B cell (primary cell): ENCODE data around the gene SLCO2B1. TPM values are rescaled to one million over a fixed set of nuclear protein-coding genes. Genes with fewer than 3 reads are reported as not detected.
A peak's percentile ranks its signal among the peaks of the same experiment; 100 is the strongest.

Source experiments
- ATAC-seq: fragments of 200-7000 bp; cut with Tn5 transposase; one replicate; pipeline ENCODE4 v1.10.0; 2021; ENCODE audit warnings: low read depth, mild to moderate bottlenecking, moderate number of reproducible peaks, moderate library complexity
- CTCF ChIA-PET: fragments of 350-600 bp; sonication (Branson Sonifier 250); formaldehyde crosslinking; loops from one replicate; lab custom pipeline; 2021; ENCODE audit warnings: antibody characterized with exemption, inconsistent platforms; lab: Charles Lee
- POLR2A ChIA-PET: fragments of 350-600 bp; sonication (Branson Sonifier 250); formaldehyde crosslinking; loops from one replicate; lab custom pipeline; 2021; ENCODE audit warnings: antibody characterized with exemption; lab: Charles Lee
- DNase-seq: peaks from one replicate; pipeline ENCODE4 v3.0.0; 2013
- H2AFZ ChIP-seq: 2 replicates; pipeline ENCODE4 v1.6.1; 2012; ENCODE audit warnings: mild to moderate bottlenecking, low read depth, low read length; ENCODE audit not compliant: insufficient read depth, poor library complexity, severe bottlenecking
- H3K27ac ChIP-seq, 2 donors: 1 replicate in 1 of 2; 2 replicates in 1 of 2; pipeline ENCODE4 v1.5.1; 2012 to 2013; ENCODE audit warnings: low read length in 2 of 2, mild to moderate bottlenecking in 2 of 2, moderate library complexity in 1 of 2
- H3K27me3 ChIP-seq, 4 experiments: fragments of 200-600 bp in 1 of 4; sonication (generic) in 1 of 4; replicated peaks in 1 of 4; 1 replicate in 2 of 4; 2 replicates in 2 of 4; pipeline versions ENCODE4 v1.6.1 to v1.7.0; 2013 to 2016; ENCODE audit warnings: low read length in 3 of 4, mild to moderate bottlenecking in 2 of 4, mixed read lengths in 1 of 4, moderate library complexity in 1 of 4; ENCODE audit not compliant: insufficient read depth in 4 of 4, control insufficient read depth in 3 of 4; ENCODE audit errors: control extremely low read depth in 1 of 4
- H3K36me3 ChIP-seq, 2 experiments: replicated peaks in 1 of 2; 1 replicate in 1 of 2; 2 replicates in 1 of 2; pipeline versions ENCODE4 v1.6.1 to v1.7.1; 2013; ENCODE audit warnings: low read length in 1 of 2; ENCODE audit not compliant: insufficient read depth in 2 of 2, control insufficient read depth in 1 of 2; ENCODE audit errors: control extremely low read depth in 1 of 2, extremely low read depth in 1 of 2
- H3K4me1 ChIP-seq, 2 donors: fragments of 200-600 bp in 1 of 2; sonication (generic) in 1 of 2; 1 replicate in 1 of 2; 2 replicates in 1 of 2; pipeline versions ENCODE4 v1.5.1 to v1.6.1; 2013 to 2017; ENCODE audit warnings: low read length in 2 of 2; ENCODE audit not compliant: control insufficient read depth in 2 of 2, insufficient read depth in 2 of 2
- H3K4me2 ChIP-seq: replicated peaks from 2 replicates; pipeline ENCODE3; 2012; ENCODE audit warnings: mild to moderate bottlenecking, low read depth, low read length; ENCODE audit not compliant: poor library complexity, severe bottlenecking
- H3K4me3 ChIP-seq, 5 experiments: fragments of 200-600 bp in 1 of 5; sonication (generic) in 1 of 5; 1 replicate in 3 of 5; 2 replicates in 2 of 5; pipeline versions ENCODE4 v1.5.1 to v1.7.0; 2011 to 2016; ENCODE audit warnings: low read length in 4 of 5, mild to moderate bottlenecking in 4 of 5, low read depth in 2 of 5, control low read depth in 1 of 5, moderate library complexity in 1 of 5; ENCODE audit not compliant: insufficient read depth in 1 of 5; ENCODE audit errors: control extremely low read depth in 1 of 5, extremely low read depth in 1 of 5
- H3K79me2 ChIP-seq: fragments of 200-600 bp; sonication (generic); one replicate; pipeline ENCODE4 v1.6.0; 2016; ENCODE audit warnings: low read length; ENCODE audit not compliant: control insufficient read depth, insufficient read depth
- H3K9ac ChIP-seq: fragments of 200-600 bp; sonication (generic); 2 replicates; pipeline ENCODE4 v1.6.1; 2017; ENCODE audit warnings: mild to moderate bottlenecking, low read length, moderate library complexity
- H3K9me3 ChIP-seq, 3 donors: one replicate each; pipeline versions ENCODE4 v1.6.1 to v1.7.1; 2013; ENCODE audit warnings: low read length in 2 of 3; ENCODE audit not compliant: control insufficient read depth in 2 of 3, insufficient read depth in 1 of 3; ENCODE audit errors: control extremely low read depth in 1 of 3
- H4K20me1 ChIP-seq: 2 replicates; pipeline ENCODE4 v1.6.0; 2012; ENCODE audit warnings: mild to moderate bottlenecking, low read length; ENCODE audit not compliant: insufficient read depth, control insufficient read depth, poor library complexity, severe bottlenecking
- H3K27ac Mint-ChIP-seq: one replicate; pipeline ENCODE4 v1.8.0; 2021; ENCODE audit warnings: mixed read lengths
- H3K27me3 Mint-ChIP-seq: one replicate; pipeline ENCODE4 v1.8.0; 2021; ENCODE audit warnings: mixed read lengths
- H3K4me1 Mint-ChIP-seq: one replicate; pipeline ENCODE4 v1.8.0; 2021; ENCODE audit warnings: mixed read lengths
- H3K4me3 Mint-ChIP-seq: one replicate; pipeline ENCODE4 v1.8.0; 2021; ENCODE audit warnings: mixed read lengths
- H3K9me3 Mint-ChIP-seq: one replicate; pipeline ENCODE4 v1.8.0; 2022; ENCODE audit warnings: mixed read lengths; ENCODE audit not compliant: insufficient read depth
- CTCF ChIP-seq: fragments of 200-600 bp; IDR thresholded peaks from one replicate; pipeline ENCODE4 v1.8.0; 2022; ENCODE audit warnings: antibody characterized with exemption, mild to moderate bottlenecking
- EZH2 ChIP-seq: IDR thresholded peaks from 2 replicates; pipeline ENCODE4 v1.6.1; 2012; ENCODE audit warnings: borderline replicate concordance, low read depth, mild to moderate bottlenecking, moderate library complexity, low read length; ENCODE audit not compliant: insufficient read depth, poor library complexity, severe bottlenecking
- WGBS: methylation state at CpG from one replicate; pipeline ENCODE4 v1.1.5; 2013; ENCODE audit warnings: missing lambda C conversion rate; ENCODE audit not compliant: insufficient coverage; 5-methylcytosine and 5-hydroxymethylcytosine counted together
- intact Hi-C: fragments of 100-400 bp; cut with micrococcal nuclease; formaldehyde crosslinking; loops from one replicate; pipeline ENCODE4 v1.10.0; 2022
- polyA plus RNA-seq: library from polyadenylated mRNA; depleted of rRNA; stranded (reverse); fragments of >200 nt; gene quantifications from 2 replicates; pipeline ENCODE4 v1.2.3, GENCODE V29; 2012
- total RNA-seq, 2 donors: library from RNA; stranded (reverse); fragments of 120-200 nt in 1 of 2; gene quantifications; 1 replicate in 1 of 2; 2 replicates in 1 of 2; pipeline versions ENCODE4 v1.2.3 to v1.2.4, GENCODE V29; 2013 to 2022

The SLCO2B1 gene
- total and polyA plus RNA-seq, 2 donors (not counting 1 experiment from before 2014, with no cell fraction given) = 1.2 TPM; not detected in 1

- H3K4me1 ChIP-seq = peaks cover 12 to 15% of the 10 kb centered on the region in 2 donors
- peaks cover 62% of the 10 kb centered on the region for H3K27me3 Mint-ChIP-seq
- H3K9me3 Mint-ChIP-seq = no peaks in the 10 kb centered on the region
- ChIA-PET POLR2A (interaction anchor here (0.9 kb wide), 1 partner anchor 21 kb away, joined by 3 read pairs; no protein-coding TSS in a partner anchor), CTCF (interaction anchor here (0.6 to 4.9 kb wide), 19 partner anchors 11 to 1599 kb away, joined by 3 to 60 read pairs (median 4); no protein-coding TSS in a partner anchor)
- TF ChIP-seq CTCF (peak; percentile 38), EZH2 (no peak)
- H3K4me3 ChIP-seq = peak overlapping the region in 3 of 5 experiments; percentile 46 to 60 (median 52)
- no peaks in the 10 kb centered on the region for H3K9me3 ChIP-seq
- ATAC-seq (no peak), DNase-seq (no peak)
- peak overlapping the region; percentile 70 for H2AFZ ChIP-seq
- intact Hi-C loops = loop anchor here (1.0 to 2.0 kb wide), 2 partner anchors 102 to 313 kb away; no protein-coding TSS in a partner anchor
- no peaks in the 10 kb centered on the region for H3K79me2 ChIP-seq
- H3K9ac ChIP-seq = peak overlapping the region; percentile 60
- H3K27ac ChIP-seq = no peak overlapping the region
- 10% methylated on average over 72 of the region's 72 CpGs for WGBS
- H3K4me3 Mint-ChIP-seq = peak overlapping the region; percentile 81
- H3K27ac Mint-ChIP-seq = peak overlapping the region; percentile 61
- peaks cover 0 to 50% (median 26%) of the 10 kb centered on the region in 4 experiments for H3K27me3 ChIP-seq
- H3K4me1 Mint-ChIP-seq = peaks cover 7% of the 10 kb centered on the region
- H3K4me2 ChIP-seq = peak overlapping the region; percentile 93
- H3K36me3 ChIP-seq = no peaks in the 10 kb centered on the region
- H4K20me1 ChIP-seq = no peaks in the 10 kb centered on the region
These were observed 91.2 kb downstream of the SLCO2B1 start for GRCh38 chr11:75241906-75242644.
